ENCODE measurements around the gene ELOVL6. TPM values are rescaled to one million over a fixed set of nuclear protein-coding genes. Genes with fewer than 3 reads are reported as not detected.
"Not testable (repeated sequence)": the region's sequence is repeated elsewhere in the genome, so short reads cannot be mapped to it uniquely, and the experiment has no call there.

ELOVL6 gene
- total RNA-seq, 2 experiments from 2014 or later = 8.5 to 9.7 TPM

GRCh38 chr4:110195561-110196205 lies 2.7 kb downstream of the ELOVL6 start:
- Mint-ChIP-seq H3K27me3 (no peaks in the 10 kb centered on the region), H3K4me3 (peak overlapping the region; percentile 84), H3K9me3 (no peaks in the 10 kb centered on the region), H3K4me1 (ENCODE audit: low read depth) (peaks cover 21% of the 10 kb centered on the region), H3K36me3 (peaks cover 4% of the 10 kb centered on the region), H3K27ac (peak overlapping the region; percentile 94)
- intact Hi-C loops (cut with micrococcal nuclease) = loop anchor here (2.0 to 10.0 kb wide), 6 partner anchors 92 to 1575 kb away; partner anchors contain the start of genes GAR1, MCUB, RPL34 and SEC24B
- CTCF ChIA-PET = interaction anchor here (1.0 to 2.5 kb wide), 2 partner anchors 30 to 146 kb away, joined by 5 to 9 read pairs; no protein-coding TSS in a partner anchor
- no peak for DNase-seq
- POLR2A ChIA-PET = no interaction called here

GRCh38 chr4:110193822-110194761 lies 4.3 kb downstream of the ELOVL6 start:
- ChIA-PET CTCF (interaction anchor here (1.0 kb wide), 1 partner anchor 145 kb away, joined by 5 read pairs; no protein-coding TSS in a partner anchor), POLR2A (interaction anchor here (0.7 to 1.9 kb wide), 2 partner anchors 29 to 1221 kb away, joined by 3 to 8 read pairs; no protein-coding TSS in a partner anchor)
- DNase-seq = peak; percentile 89
- H3K4me1 Mint-ChIP-seq (ENCODE audit: low read depth) = peaks cover 20% of the 10 kb centered on the region
- no peaks in the 10 kb centered on the region for H3K27me3 Mint-ChIP-seq
- intact Hi-C loops (cut with micrococcal nuclease) = loop anchor here (1.0 to 10.0 kb wide), 3 partner anchors 29 to 759 kb away; partner anchors contain the start of genes MCUB and SEC24B
- H3K36me3 Mint-ChIP-seq = peaks cover 4% of the 10 kb centered on the region
- H3K27ac Mint-ChIP-seq = peak overlapping the region; percentile 93
- H3K9me3 Mint-ChIP-seq = no peaks in the 10 kb centered on the region
- H3K4me3 Mint-ChIP-seq = peak overlapping the region; percentile 59

- Mint-ChIP-seq H3K27ac (peak overlapping the region; percentile 93), H3K4me1 (ENCODE audit: low read depth) (peaks cover 16% of the 10 kb centered on the region)
- H3K36me3 Mint-ChIP-seq, CTCF ChIA-PET, H3K4me3 Mint-ChIP-seq, DNase-seq, H3K9me3 Mint-ChIP-seq, H3K27me3 Mint-ChIP-seq: not testable (repeated sequence)
- intact Hi-C loops (cut with micrococcal nuclease) = loop anchor here (1.0 to 10.0 kb wide), 3 partner anchors 28 to 758 kb away; partner anchors contain the start of genes MCUB and SEC24B
- POLR2A ChIA-PET = interaction anchor here (1.9 kb wide), 1 partner anchor 28 kb away, joined by 8 read pairs; no protein-coding TSS in a partner anchor
Observed at GRCh38 chr4:110193287-110193686, 5.1 kb downstream of the ELOVL6 start.

- no peaks in the 10 kb centered on the region for H3K27me3 Mint-ChIP-seq
- H3K36me3 Mint-ChIP-seq = no peaks in the 10 kb centered on the region
- no peak overlapping the region for H3K27ac Mint-ChIP-seq
- H3K4me3 Mint-ChIP-seq = no peak overlapping the region
- DNase-seq = no peak
- ChIA-PET CTCF (interaction anchor here (1.0 kb wide), 1 partner anchor 80 kb away, joined by 3 read pairs; no protein-coding TSS in a partner anchor), POLR2A (no interaction called here)
- H3K4me1 Mint-ChIP-seq (ENCODE audit: low read depth) = peaks cover 12% of the 10 kb centered on the region
- H3K9me3 Mint-ChIP-seq = no peaks in the 10 kb centered on the region
- intact Hi-C loops (cut with micrococcal nuclease) = loop anchor here (10.0 kb wide), 2 partner anchors 625 to 755 kb away; partner anchors contain the start of genes MCUB and SEC24B
Observed at GRCh38 chr4:110190249-110190648, 8.2 kb downstream of the ELOVL6 start.

GRCh38 chr4:110188113-110188512 lies 10.3 kb downstream of the ELOVL6 start:
- H3K9me3 Mint-ChIP-seq = no peaks in the 10 kb centered on the region
- DNase-seq = no peak
- H3K27ac Mint-ChIP-seq = no peak overlapping the region
- peaks cover under 1% of the 10 kb centered on the region for H3K36me3 Mint-ChIP-seq
- peaks cover 8% of the 10 kb centered on the region for H3K4me1 Mint-ChIP-seq (ENCODE audit: low read depth)
- POLR2A ChIA-PET = no interaction called here
- H3K4me3 Mint-ChIP-seq = no peak overlapping the region
- CTCF ChIA-PET = interaction anchor here (0.7 kb wide), 1 partner anchor 10 kb away, joined by 3 read pairs; the partner anchor contains the start of gene ELOVL6
- H3K27me3 Mint-ChIP-seq = no peaks in the 10 kb centered on the region
- intact Hi-C loops (cut with micrococcal nuclease) = no loop called here

- H3K4me3 Mint-ChIP-seq = no peak overlapping the region
- H3K27ac Mint-ChIP-seq = no peak overlapping the region
- CTCF ChIA-PET = no interaction called here
Observed at GRCh38 chr4:110184791-110185155, 13.6 kb downstream of the ELOVL6 start.

GRCh38 chr4:110184140-110184790 lies 14.2 kb downstream of the ELOVL6 start:
- peaks cover 2% of the 10 kb centered on the region for H3K36me3 Mint-ChIP-seq
- no peak for DNase-seq
- peaks cover 4% of the 10 kb centered on the region for H3K4me1 Mint-ChIP-seq (ENCODE audit: low read depth)
- POLR2A ChIA-PET = no interaction called here
- intact Hi-C loops (cut with micrococcal nuclease) = no loop called here
- no peak overlapping the region for H3K27ac Mint-ChIP-seq
- CTCF ChIA-PET = no interaction called here
- no peaks in the 10 kb centered on the region for H3K27me3 Mint-ChIP-seq
- no peaks in the 10 kb centered on the region for H3K9me3 Mint-ChIP-seq
- no peak overlapping the region for H3K4me3 Mint-ChIP-seq

More at GRCh38 chr4:110184791-110185155, 13.6 kb downstream of the ELOVL6 start:
- H3K4me1 Mint-ChIP-seq (ENCODE audit: low read depth) = peaks cover 4% of the 10 kb centered on the region
- H3K27me3 Mint-ChIP-seq = no peaks in the 10 kb centered on the region
- H3K9me3 Mint-ChIP-seq = no peaks in the 10 kb centered on the region
- DNase-seq = no peak
- POLR2A ChIA-PET = no interaction called here
- intact Hi-C loops (cut with micrococcal nuclease) = no loop called here
- H3K36me3 Mint-ChIP-seq = peaks cover 2% of the 10 kb centered on the region

GRCh38 chr4:110183643-110184042 lies 14.8 kb downstream of the ELOVL6 start:
- ChIA-PET POLR2A (no interaction called here), CTCF (no interaction called here)
- Mint-ChIP-seq H3K36me3 (peaks cover 2% of the 10 kb centered on the region), H3K4me3 (no peak overlapping the region), H3K9me3 (no peaks in the 10 kb centered on the region), H3K27me3 (no peaks in the 10 kb centered on the region), H3K27ac (no peak overlapping the region), H3K4me1 (ENCODE audit: low read depth) (peaks cover 4% of the 10 kb centered on the region)
- intact Hi-C loops (cut with micrococcal nuclease) = no loop called here
- no peak for DNase-seq

GRCh38 chr4:110183058-110183457 lies 15.4 kb downstream of the ELOVL6 start:
- no peak overlapping the region for H3K27ac Mint-ChIP-seq
- peaks cover 4% of the 10 kb centered on the region for H3K4me1 Mint-ChIP-seq (ENCODE audit: low read depth)
- H3K27me3 Mint-ChIP-seq = no peaks in the 10 kb centered on the region
- POLR2A ChIA-PET = no interaction called here
- H3K4me3 Mint-ChIP-seq = no peak overlapping the region
- intact Hi-C loops (cut with micrococcal nuclease) = no loop called here
- peaks cover 2% of the 10 kb centered on the region for H3K36me3 Mint-ChIP-seq
- CTCF ChIA-PET = no interaction called here
- no peaks in the 10 kb centered on the region for H3K9me3 Mint-ChIP-seq
- no peak for DNase-seq

GRCh38 chr4:110181890-110182289 lies 16.5 kb downstream of the ELOVL6 start:
- Mint-ChIP-seq H3K4me1 (ENCODE audit: low read depth) (peaks cover 4% of the 10 kb centered on the region), H3K9me3 (no peaks in the 10 kb centered on the region), H3K27ac (no peak overlapping the region), H3K4me3 (no peak overlapping the region), H3K27me3 (no peaks in the 10 kb centered on the region), H3K36me3 (peaks cover 6% of the 10 kb centered on the region)
- intact Hi-C loops (cut with micrococcal nuclease) = no loop called here
- no peak for DNase-seq
- ChIA-PET CTCF (no interaction called here), POLR2A (no interaction called here)

- Mint-ChIP-seq H3K4me1 (ENCODE audit: low read depth) (no peaks in the 10 kb centered on the region), H3K36me3 (peaks cover 3% of the 10 kb centered on the region), H3K4me3 (no peak overlapping the region), H3K9me3 (no peaks in the 10 kb centered on the region), H3K27me3 (no peaks in the 10 kb centered on the region), H3K27ac (no peak overlapping the region)
- ChIA-PET CTCF (interaction anchor here (0.6 kb wide), 1 partner anchor 32 kb away, joined by 4 read pairs; no protein-coding TSS in a partner anchor), POLR2A (no interaction called here)
- DNase-seq = no peak
- intact Hi-C loops (cut with micrococcal nuclease) = no loop called here
Observed at GRCh38 chr4:110175634-110176033, 22.8 kb downstream of the ELOVL6 start.

GRCh38 chr4:110172972-110173371 lies 25.4 kb downstream of the ELOVL6 start:
- intact Hi-C loops (cut with micrococcal nuclease) = no loop called here
- H3K4me3 Mint-ChIP-seq = no peak overlapping the region
- peaks cover 3% of the 10 kb centered on the region for H3K36me3 Mint-ChIP-seq
- no peak overlapping the region for H3K27ac Mint-ChIP-seq
- H3K27me3 Mint-ChIP-seq = no peaks in the 10 kb centered on the region
- no peaks in the 10 kb centered on the region for H3K9me3 Mint-ChIP-seq
- no peak for DNase-seq
- ChIA-PET POLR2A (no interaction called here), CTCF (no interaction called here)
- no peaks in the 10 kb centered on the region for H3K4me1 Mint-ChIP-seq (ENCODE audit: low read depth)
